Stomach (tissue), 4 donors: Measurements from ENCODE around the gene GPR25.

Experiments used
- POLR2A ChIP-seq, 4 donors: fragments of 450-650 bp; IDR thresholded peaks; one replicate each; pipeline ENCODE4 v1.6.1; 2016; ENCODE audit warnings: antibody characterized with exemption in 4 of 4, control low read depth in 2 of 4, mild to moderate bottlenecking in 1 of 4, moderate library complexity in 1 of 4
- TF ChIP-seq, protein P1 (sequence below), 7 experiments: fragments of 450-650 bp in 4 of 7; fragments of 200-600 bp in 3 of 7; sonication (generic) in 3 of 7; IDR thresholded peaks; one replicate each; pipeline ENCODE4 v1.5.1; 2016 to 2019; ENCODE audit warnings: antibody characterized with exemption in 7 of 7, control low read depth in 2 of 7, mild to moderate bottlenecking in 1 of 7

DNA sequence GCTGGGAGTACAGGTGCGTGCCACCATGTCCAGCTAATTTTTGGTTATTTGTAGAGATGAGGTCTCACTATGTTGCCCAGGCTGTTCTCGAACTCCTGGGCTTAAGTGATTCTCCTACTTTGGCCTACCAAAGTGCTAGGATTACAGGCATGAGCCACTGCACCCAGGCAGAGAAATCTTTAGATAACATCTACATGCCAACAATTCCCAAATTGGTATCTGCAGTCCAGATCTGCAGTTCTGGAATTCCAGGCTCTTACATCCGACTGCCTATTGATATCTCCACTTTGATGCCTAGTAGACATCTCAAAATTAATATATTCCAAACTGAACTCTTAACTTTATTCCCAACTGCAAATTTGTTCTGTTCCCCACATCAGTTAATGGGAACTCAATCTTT lies 45.2 kb downstream of the GPR25 start:
- no peak for TF ChIP-seq POLR2A (IDR thresholded peaks at IDR 0.05)
- TF ChIP-seq, protein P1, sequence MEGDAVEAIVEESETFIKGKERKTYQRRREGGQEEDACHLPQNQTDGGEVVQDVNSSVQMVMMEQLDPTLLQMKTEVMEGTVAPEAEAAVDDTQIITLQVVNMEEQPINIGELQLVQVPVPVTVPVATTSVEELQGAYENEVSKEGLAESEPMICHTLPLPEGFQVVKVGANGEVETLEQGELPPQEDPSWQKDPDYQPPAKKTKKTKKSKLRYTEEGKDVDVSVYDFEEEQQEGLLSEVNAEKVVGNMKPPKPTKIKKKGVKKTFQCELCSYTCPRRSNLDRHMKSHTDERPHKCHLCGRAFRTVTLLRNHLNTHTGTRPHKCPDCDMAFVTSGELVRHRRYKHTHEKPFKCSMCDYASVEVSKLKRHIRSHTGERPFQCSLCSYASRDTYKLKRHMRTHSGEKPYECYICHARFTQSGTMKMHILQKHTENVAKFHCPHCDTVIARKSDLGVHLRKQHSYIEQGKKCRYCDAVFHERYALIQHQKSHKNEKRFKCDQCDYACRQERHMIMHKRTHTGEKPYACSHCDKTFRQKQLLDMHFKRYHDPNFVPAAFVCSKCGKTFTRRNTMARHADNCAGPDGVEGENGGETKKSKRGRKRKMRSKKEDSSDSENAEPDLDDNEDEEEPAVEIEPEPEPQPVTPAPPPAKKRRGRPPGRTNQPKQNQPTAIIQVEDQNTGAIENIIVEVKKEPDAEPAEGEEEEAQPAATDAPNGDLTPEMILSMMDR (IDR thresholded peaks at IDR 0.05) = no peak
